GM18519 (cell line): ENCODE results near the gene PKIB.

ENCODE experiments used
- ATAC-seq: cut with Tn5 transposase; IDR thresholded peaks from one replicate; pipeline ENCODE4 v1.9.1; 2021; ENCODE audit warnings: mild to moderate bottlenecking, moderate library complexity; ENCODE audit not compliant: unreplicated experiment, low FRiP score

Gene PKIB

GRCh38 chr6:122702841-122703240 is 92.6 kb downstream of the PKIB start:
- no peak for ATAC-seq

GRCh38 chr6:122704066-122704465 is 93.9 kb downstream of the PKIB start:
- no peak for ATAC-seq

DNA sequence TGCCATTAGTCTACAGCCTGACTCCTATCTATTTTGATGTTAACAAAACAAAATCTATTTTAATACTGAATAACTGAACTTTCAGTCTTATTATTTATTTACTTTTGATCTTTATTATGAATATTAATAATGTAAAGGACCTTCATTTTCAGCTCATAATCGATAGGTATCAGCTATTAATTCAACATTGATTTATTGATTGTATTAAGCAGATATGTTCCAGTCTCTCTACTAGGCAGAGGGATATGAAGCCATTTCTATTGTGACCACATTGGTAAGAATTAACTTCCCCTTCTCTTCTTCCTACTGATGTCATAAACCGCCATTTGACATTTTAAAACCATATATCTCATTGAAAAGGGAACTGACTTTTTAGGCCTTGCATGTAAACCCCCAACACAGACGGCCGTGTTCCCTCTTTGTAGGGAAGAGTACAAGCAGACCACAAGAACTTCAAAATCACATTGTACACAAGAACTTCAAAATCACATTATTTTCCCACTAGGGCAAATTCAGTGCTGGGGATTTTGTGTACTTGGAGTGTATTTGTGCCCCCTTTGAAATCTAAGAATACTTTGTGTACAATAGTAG is 99.8 kb downstream of the PKIB start:
- ATAC-seq, result peak; percentile 91

GRCh38 chr6:122710908-122711635 is 100.9 kb downstream of the PKIB start:
- no peak for ATAC-seq

DNA sequence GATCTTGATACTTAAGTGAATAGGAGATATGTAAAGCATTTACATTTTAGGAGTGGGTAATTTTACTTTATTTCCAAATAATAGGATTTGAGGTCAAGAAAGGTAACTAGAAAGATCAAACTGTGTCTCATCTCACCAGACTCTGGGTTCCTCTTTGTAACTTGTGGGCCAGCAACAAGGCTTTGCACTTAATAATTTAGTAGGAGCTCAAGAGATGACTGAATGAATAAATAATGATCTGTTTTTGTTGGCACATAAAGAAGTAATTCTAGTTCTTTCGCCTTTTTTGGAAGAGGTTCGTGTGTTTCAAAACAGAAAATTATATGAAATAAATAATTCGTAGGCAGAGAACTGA is 101.9 kb downstream of the PKIB start:
- no peak for ATAC-seq

DNA sequence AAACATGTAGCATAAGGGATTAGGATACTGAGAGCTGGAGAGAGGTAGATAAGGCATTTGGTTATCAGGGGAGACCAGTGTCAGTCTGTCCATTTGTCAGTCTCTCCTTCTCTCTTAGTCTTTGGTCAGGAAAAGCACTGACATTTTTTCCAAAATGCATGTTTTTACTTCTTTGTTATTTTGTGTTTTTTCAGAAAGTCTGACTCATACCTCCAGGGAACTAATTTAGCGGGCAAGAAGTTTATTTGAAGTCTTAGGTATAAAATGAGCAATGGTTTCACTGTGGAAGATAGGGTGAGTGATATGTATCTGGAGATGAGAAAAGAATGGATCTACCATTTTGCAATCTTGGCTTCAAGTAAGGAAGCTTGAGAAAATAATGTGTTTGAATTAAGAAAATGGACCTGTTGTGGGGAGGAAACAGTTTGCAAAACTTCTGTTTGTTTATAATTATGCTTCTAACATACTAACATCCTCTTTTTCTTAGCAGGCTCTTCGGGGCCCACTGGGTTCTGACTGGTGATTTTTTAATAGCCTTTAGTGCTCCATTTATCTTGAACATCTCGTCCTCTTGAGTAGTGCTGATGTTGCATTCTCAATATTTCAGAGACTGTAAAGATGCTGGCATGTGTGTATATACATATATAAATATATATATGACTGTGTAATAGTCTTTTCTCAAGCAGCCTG is 102.4 kb downstream of the PKIB start:
- no peak for ATAC-seq

GRCh38 chr6:122713138-122713537 is 102.9 kb downstream of the PKIB start:
- no peak for ATAC-seq

GRCh38 chr6:122714059-122714458 is 103.9 kb downstream of the PKIB start:
- no peak for ATAC-seq

GRCh38 chr6:122715725-122716124 is 105.5 kb downstream of the PKIB start:
- ATAC-seq, result no peak

- ATAC-seq, result no peak
Observed at GRCh38 chr6:122717350-122717749, 107.1 kb downstream of the PKIB start.

GRCh38 chr6:122718616-122719015 is 108.4 kb downstream of the PKIB start:
- no peak for ATAC-seq

- ATAC-seq, result no peak
Observed at GRCh38 chr6:122719176-122719575, 109.0 kb downstream of the PKIB start.

DNA sequence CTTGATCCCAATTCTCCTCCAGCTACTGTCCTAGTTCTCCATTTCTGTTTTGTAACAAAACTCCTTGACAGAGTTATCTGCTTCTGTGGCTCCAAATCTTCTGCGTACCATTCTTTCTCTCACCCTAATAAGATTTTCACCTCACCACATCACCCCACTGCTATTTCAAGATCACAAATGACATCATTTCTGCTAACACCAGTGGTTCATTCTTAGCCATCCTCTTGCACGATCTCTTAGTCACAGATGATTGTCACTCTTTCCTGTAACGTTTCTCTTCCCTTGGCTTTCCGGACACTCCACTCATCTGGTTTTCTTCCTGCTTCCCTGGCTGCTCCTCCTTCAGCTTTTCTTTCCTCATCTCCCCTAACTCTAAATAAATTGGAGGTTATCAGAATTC is 112.5 kb downstream of the PKIB start:
- no peak for ATAC-seq

DNA sequence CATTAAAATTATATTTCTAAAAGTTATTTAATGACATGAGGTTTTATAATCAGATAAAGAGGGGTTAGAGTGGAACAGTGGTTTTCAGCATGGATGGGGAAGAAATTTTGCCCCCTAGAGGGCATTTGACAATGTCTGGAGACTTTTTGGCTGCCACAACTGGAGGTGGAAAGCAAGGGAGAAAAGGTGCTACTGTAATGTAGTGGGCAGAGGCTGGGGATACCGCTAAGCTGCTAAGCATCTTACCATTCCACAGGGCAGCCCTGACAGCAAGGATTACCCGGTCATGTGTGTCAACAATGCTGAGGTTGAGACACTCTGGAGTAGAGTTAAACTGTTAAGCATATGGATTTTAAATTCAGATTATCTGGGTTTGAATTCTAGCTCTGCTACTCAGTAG is 116.4 kb downstream of the PKIB start:
- peak; percentile 41 for ATAC-seq

GRCh38 chr6:122727244-122727643 is 117.0 kb downstream of the PKIB start:
- ATAC-seq, result no peak

GRCh38 chr6:122730334-122730733 is 120.1 kb downstream of the PKIB start:
- ATAC-seq, result no peak

DNA sequence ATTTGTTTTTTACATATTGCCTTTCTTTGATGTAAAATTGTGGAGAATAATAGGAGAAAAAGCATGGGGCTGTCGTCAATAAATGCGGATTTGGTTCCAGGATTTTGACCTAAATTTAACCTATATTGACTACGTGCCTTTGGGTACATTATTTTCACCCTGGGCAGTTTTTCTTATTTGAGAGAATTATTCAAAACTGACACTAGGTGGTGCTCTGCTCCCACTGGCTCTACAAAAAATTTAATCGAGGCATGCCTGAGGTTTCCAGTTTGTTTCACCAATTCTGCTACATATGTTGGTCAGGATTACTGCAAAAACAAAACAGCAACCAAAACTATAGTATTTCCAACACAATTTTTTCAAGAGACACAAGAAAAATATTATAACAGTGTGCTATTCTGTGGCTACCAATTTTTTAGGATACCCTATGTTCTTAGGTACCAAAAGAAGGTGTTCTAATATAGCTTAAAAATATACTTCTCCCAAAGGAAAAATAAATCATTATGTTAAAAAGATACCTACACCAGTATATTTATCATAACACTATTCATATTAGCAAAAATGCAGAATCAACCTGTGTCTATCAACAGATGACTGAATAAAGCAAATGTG is 120.7 kb downstream of the PKIB start:
- peak; percentile 49 for ATAC-seq

DNA sequence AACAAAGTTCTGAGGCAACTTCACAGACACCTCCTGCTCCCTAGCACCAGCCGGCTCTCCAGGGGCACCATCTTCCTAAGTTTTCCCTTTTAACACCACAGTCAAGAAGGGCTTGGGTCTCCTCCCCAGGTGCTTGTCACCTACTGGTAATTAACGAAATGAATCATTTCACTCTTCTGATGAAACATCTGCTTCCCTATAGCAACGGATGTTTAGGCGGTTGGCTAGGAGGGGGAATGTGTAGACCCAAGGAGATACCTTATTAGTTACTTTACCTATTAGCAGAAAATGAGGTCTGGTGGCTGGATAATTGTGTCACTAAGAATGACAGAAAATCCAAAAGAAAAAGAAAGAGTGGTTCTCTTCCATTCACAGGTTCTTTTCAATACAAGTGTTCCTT is 123.1 kb downstream of the PKIB start:
- ATAC-seq, result no peak

GRCh38 chr6:122734529-122735395 is 124.6 kb downstream of the PKIB start:
- no peak for ATAC-seq

GRCh38 chr6:122735582-122735981 is 125.4 kb downstream of the PKIB start:
- no peak for ATAC-seq

- no peak for ATAC-seq
Observed at GRCh38 chr6:122736163-122736562, 126.0 kb downstream of the PKIB start.
